Cardiac muscle cell (in vitro differentiated cells and primary cell): Measurements from ENCODE around the gene UBR4. TPM values are rescaled to one million over a fixed set of nuclear protein-coding genes. Genes with fewer than 3 reads are reported as not detected.

ENCODE experiments used
- DNase-seq, 2 donors: peaks; one replicate each; pipeline versions ENCODE4 v3.0.0 to v3.0.0-alpha.2; 2010 to 2017; ENCODE audit warnings: low read depth in 1 of 2, low spot score in 1 of 2
- H3K27ac ChIP-seq: fragments of 200-600 bp; sonication (generic); 2 replicates; pipeline ENCODE4 v1.5.1; 2016
- H3K27me3 ChIP-seq: fragments of 200-600 bp; sonication (generic); 2 replicates; pipeline ENCODE4 v1.6.0; 2016; ENCODE audit warnings: control low read depth
- H3K36me3 ChIP-seq: fragments of 200-600 bp; sonication (generic); 2 replicates; pipeline ENCODE4 v1.5.1; 2016; ENCODE audit warnings: control low read depth
- H3K4me1 ChIP-seq: fragments of 200-600 bp; sonication (generic); 2 replicates; pipeline ENCODE4 v1.8.1; 2017; ENCODE audit warnings: low read depth, mild to moderate bottlenecking, mixed run types
- H3K4me3 ChIP-seq: fragments of 200-600 bp; sonication (generic); 2 replicates; pipeline ENCODE4 v1.5.1; 2016; ENCODE audit warnings: mild to moderate bottlenecking
- H3K9me3 ChIP-seq: fragments of 200-600 bp; sonication (generic); 2 replicates; pipeline ENCODE4 v1.5.1; 2017; ENCODE audit warnings: low read depth, mild to moderate bottlenecking, control low read depth
- polyA plus RNA-seq: library from polyadenylated mRNA; unstranded; fragments of >200 nt; fragmentation: Nextera tagmentation; extraction: Ambion mirVana; gene quantifications from 2 replicates; pipeline ENCODE4 v1.2.1, GENCODE V29; 2016
- total RNA-seq: library from RNA; depleted of rRNA; stranded (reverse); fragments of >200 nt; gene quantifications from 2 replicates; pipeline ENCODE4 v1.2.3, GENCODE V29; 2016
- TF ChIP-seq, protein P1 (sequence below): IDR thresholded peaks from 2 replicates; pipeline ENCODE4 v1.5.1; 2012; ENCODE audit warnings: low read depth, mild to moderate bottlenecking, low read length

UBR4 gene
- total and polyA plus RNA-seq, 2 experiments from 2014 or later, result 76.4 to 206 TPM

DNA sequence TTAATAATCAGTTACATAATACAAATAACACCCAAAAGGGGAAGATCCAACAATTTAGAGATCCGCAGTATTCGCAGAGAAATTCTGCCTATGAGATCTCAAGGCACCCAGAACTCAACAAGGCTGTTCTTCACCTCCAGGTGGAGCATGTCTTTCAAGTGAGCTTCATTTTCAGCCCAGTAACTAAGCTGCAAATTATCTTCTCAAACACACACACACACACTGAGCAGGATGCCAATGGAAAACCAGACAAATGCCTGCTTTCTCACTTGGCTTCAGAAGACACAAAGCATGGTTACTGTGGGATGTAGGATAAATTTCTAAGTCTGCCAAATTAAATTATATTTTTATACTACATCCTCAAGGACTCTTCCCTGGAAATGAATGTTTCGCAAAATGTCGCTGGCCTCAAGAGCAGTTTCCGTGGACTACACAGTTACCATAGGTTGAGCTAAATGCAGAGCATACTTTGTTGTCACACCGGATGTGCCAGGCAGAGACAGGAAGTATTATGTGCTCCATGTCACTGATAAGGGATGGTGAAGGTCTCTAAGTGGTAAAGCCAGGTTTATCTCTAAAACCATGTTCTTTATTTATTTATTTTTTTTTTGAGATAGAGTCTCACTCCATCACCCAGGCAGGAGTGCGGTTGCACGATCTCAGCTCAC, 30.3 kb downstream of the UBR4 start:
- no peaks in the 10 kb centered on the region for H3K27me3 ChIP-seq

DNA sequence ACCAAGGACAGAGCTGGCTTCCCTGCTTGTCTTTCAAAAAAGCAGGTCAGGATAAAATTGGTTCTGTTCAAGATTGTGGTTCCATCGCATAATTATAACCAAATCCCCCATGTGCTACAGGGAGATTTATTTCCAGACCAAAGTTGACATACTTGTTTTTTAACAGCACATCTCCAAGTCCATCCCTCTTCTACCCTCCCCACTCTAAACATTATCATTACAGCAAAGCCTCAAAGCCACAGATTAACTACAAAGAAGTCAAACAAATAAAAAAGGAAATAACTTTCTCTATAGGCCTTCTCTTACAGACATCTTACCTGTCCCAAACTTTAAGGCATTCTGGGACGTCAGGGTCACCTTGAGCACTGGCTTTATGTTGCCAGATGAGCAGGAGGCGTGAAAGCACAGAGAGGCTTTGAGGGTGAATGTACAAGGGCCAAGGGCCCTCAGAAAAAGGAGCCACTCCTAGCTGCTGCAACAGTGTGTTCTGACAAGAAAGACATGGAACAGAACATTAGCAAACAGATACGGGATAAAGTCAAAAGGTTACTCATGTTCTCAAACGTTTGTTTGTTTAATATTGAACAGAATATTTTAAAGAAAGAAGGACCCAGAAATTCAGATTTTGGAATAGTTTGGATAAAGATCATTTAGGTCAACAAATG, 31.2 kb downstream of the UBR4 start:
- H3K4me1 ChIP-seq, result peaks cover 8% of the 10 kb centered on the region

More for the DNA sequence above, 30.3 kb downstream of the UBR4 start:
- no peak overlapping the region for H3K4me3 ChIP-seq
- H3K36me3 ChIP-seq, result peaks cover 81% of the 10 kb centered on the region
- no peaks in the 10 kb centered on the region for H3K9me3 ChIP-seq
- peaks cover 8% of the 10 kb centered on the region for H3K4me1 ChIP-seq
- TF ChIP-seq, protein P1, sequence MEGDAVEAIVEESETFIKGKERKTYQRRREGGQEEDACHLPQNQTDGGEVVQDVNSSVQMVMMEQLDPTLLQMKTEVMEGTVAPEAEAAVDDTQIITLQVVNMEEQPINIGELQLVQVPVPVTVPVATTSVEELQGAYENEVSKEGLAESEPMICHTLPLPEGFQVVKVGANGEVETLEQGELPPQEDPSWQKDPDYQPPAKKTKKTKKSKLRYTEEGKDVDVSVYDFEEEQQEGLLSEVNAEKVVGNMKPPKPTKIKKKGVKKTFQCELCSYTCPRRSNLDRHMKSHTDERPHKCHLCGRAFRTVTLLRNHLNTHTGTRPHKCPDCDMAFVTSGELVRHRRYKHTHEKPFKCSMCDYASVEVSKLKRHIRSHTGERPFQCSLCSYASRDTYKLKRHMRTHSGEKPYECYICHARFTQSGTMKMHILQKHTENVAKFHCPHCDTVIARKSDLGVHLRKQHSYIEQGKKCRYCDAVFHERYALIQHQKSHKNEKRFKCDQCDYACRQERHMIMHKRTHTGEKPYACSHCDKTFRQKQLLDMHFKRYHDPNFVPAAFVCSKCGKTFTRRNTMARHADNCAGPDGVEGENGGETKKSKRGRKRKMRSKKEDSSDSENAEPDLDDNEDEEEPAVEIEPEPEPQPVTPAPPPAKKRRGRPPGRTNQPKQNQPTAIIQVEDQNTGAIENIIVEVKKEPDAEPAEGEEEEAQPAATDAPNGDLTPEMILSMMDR, result peak; percentile 43
- peak overlapping the region; percentile 61 for H3K27ac ChIP-seq
- peak; percentile 49 to 69 for DNase-seq

DNA sequence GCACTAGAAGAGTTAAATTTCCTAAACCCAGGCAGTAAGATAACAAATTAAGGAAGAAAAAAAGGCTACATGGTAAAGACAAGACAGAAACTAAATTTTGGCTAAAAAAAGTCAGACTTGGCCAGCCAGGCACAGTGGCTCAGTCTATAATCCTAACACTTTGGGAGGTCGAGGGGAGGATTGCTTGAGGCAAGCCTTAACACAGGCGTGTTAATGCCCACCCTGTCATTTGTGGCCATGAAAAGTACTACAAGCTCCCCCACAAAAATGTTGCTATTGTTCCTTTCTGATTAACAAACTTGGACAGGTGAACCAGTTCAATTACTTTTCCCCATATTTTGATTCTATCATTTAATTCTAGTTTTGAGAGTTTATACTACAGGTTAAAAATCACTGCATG, 32.3 kb downstream of the UBR4 start:
- Histone ChIP-seq H3K4me3 (no peak overlapping the region), H3K27ac (peak overlapping the region; percentile 24), H3K36me3 (peaks cover 82% of the 10 kb centered on the region), H3K4me1 (peaks cover 8% of the 10 kb centered on the region), H3K27me3 (no peaks in the 10 kb centered on the region), H3K9me3 (no peaks in the 10 kb centered on the region)
- no peak for DNase-seq
- TF ChIP-seq, protein P1, result no peak

More for the DNA sequence above, 31.2 kb downstream of the UBR4 start:
- Histone ChIP-seq H3K4me3 (no peak overlapping the region), H3K9me3 (no peaks in the 10 kb centered on the region), H3K27me3 (no peaks in the 10 kb centered on the region), H3K36me3 (peaks cover 82% of the 10 kb centered on the region), H3K27ac (peak overlapping the region; percentile 61)
- TF ChIP-seq, protein P1, result no peak
- no peak for DNase-seq

DNA sequence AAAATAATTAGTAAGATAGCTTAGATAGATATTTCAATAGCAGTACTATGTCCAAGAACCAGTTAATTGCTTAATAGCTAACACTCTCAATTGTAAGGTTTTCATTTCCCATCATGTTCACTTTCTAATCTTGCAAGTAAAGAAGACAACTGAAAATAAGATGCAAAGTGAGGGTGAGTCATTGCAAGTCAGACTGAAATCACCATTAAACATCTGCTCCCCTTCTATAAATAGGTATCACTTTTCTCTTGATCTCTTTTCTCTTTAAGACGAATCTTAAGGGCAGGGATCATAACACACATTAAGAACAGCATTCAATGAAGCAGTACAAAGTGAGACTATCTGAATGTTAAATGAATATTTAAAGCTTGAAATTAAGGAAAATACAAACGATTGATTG, 40.4 kb downstream of the UBR4 start:
- Histone ChIP-seq H3K9me3 (no peaks in the 10 kb centered on the region), H3K4me3 (no peak overlapping the region), H3K27me3 (no peaks in the 10 kb centered on the region), H3K4me1 (no peaks in the 10 kb centered on the region), H3K27ac (no peak overlapping the region), H3K36me3 (peaks cover 96% of the 10 kb centered on the region)
- DNase-seq, result no peak
- TF ChIP-seq, protein P1, result no peak

DNA sequence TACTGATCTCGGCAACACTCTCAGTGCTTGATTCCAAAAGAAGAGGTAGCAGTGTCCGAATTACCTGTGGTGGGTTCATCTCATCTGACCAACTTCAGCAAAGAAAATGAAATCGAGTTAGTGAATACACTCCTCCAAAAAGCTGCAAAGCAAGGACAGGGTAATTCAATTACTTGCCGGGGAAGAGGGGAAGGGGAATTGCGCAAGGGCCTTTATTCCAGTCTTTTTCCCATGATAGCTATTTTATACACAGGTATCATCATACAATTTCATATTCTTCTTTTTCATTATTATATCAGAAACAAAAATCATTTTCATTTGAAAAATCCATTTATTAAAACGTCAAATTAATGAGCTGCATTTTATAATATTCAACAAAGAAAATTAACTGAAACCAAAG, 42.9 kb downstream of the UBR4 start:
- no peaks in the 10 kb centered on the region for H3K9me3 ChIP-seq
- H3K4me3 ChIP-seq, result no peak overlapping the region
- H3K36me3 ChIP-seq, result peaks cover 97% of the 10 kb centered on the region
- H3K27me3 ChIP-seq, result no peaks in the 10 kb centered on the region
- no peaks in the 10 kb centered on the region for H3K4me1 ChIP-seq
- TF ChIP-seq, protein P1, result no peak
- no peak for DNase-seq
- no peak overlapping the region for H3K27ac ChIP-seq
